Liver (tissue), 9 donors: ENCODE measurements around the gene MAPK8. TPM values are rescaled to one million over a fixed set of nuclear protein-coding genes. Genes with fewer than 3 reads are reported as not detected.

Experiments used
- DNase-seq: peaks from one replicate; pipeline ENCODE4 v3.0.0-alpha.2; 2017; ENCODE audit warnings: low spot score
- H3K27ac ChIP-seq, 2 donors: one replicate each; pipeline ENCODE4 v1.7.0; 2013; ENCODE audit warnings: inconsistent platforms in 2 of 2, low read length in 2 of 2, control low read depth in 1 of 2, low read depth in 1 of 2, mild to moderate bottlenecking in 1 of 2
- H3K27me3 ChIP-seq, 4 donors: one replicate each; pipeline versions ENCODE4 v1.6.1 to v1.7.0; 2013; ENCODE audit warnings: low read length in 3 of 4, inconsistent platforms in 1 of 4, mild to moderate bottlenecking in 1 of 4, moderate library complexity in 1 of 4; ENCODE audit not compliant: control insufficient read depth in 4 of 4, insufficient read depth in 4 of 4
- H3K36me3 ChIP-seq, 4 donors: one replicate each; pipeline versions ENCODE4 v1.6.1 to v1.7.0; 2013; ENCODE audit warnings: low read length in 3 of 4, mild to moderate bottlenecking in 3 of 4, low read depth in 1 of 4, moderate library complexity in 1 of 4; ENCODE audit not compliant: control insufficient read depth in 4 of 4, insufficient read depth in 3 of 4
- H3K4me1 ChIP-seq, 4 donors: one replicate each; pipeline versions ENCODE4 v1.6.1 to v1.7.0; 2013; ENCODE audit warnings: low read length in 3 of 4, mild to moderate bottlenecking in 3 of 4, moderate library complexity in 1 of 4; ENCODE audit not compliant: control insufficient read depth in 4 of 4, insufficient read depth in 4 of 4
- H3K4me3 ChIP-seq, 3 donors: one replicate each; pipeline versions ENCODE4 v1.6.1 to v1.7.0; 2013; ENCODE audit warnings: low read length in 3 of 3, control low read depth in 1 of 3, low read depth in 1 of 3, mild to moderate bottlenecking in 1 of 3
- H3K9ac ChIP-seq, 2 donors: one replicate each; pipeline ENCODE4 v1.7.0; 2013; ENCODE audit warnings: low read length in 2 of 2, mild to moderate bottlenecking in 2 of 2, moderate library complexity in 2 of 2, control low read depth in 1 of 2, low read depth in 1 of 2
- H3K9me3 ChIP-seq, 4 donors: one replicate each; pipeline versions ENCODE4 v1.6.1 to v1.7.0; 2013; ENCODE audit warnings: low read length in 3 of 4; ENCODE audit not compliant: control insufficient read depth in 4 of 4
- ATF3 ChIP-seq: IDR thresholded peaks from 2 replicates; pipeline ENCODE4 v1.6.1; 2016; ENCODE audit warnings: antibody characterized with exemption
- FOXA1 ChIP-seq: IDR thresholded peaks from 2 replicates; pipeline ENCODE4 v1.6.1; 2016; ENCODE audit warnings: antibody characterized with exemption
- FOXA2 ChIP-seq: IDR thresholded peaks from 2 replicates; pipeline ENCODE4 v1.6.1; 2016; ENCODE audit warnings: antibody characterized with exemption
- HNF4A ChIP-seq, 2 donors: conservative IDR thresholded peaks; 2 replicates each; pipeline ENCODE4 v1.6.1; 2016; ENCODE audit warnings: antibody characterized with exemption in 2 of 2, mild to moderate bottlenecking in 2 of 2
- JUND ChIP-seq, 2 donors: IDR thresholded peaks; 2 replicates each; pipeline ENCODE4 v1.6.1; 2016; ENCODE audit warnings: antibody characterized with exemption in 2 of 2
- NR2F2 ChIP-seq: IDR thresholded peaks from 2 replicates; pipeline ENCODE4 v1.6.1; 2016; ENCODE audit warnings: antibody characterized with exemption
- RAD21 ChIP-seq, 2 donors: IDR thresholded peaks; 2 replicates each; pipeline ENCODE4 v1.6.1; 2016; ENCODE audit warnings: antibody characterized with exemption in 2 of 2, mild to moderate bottlenecking in 2 of 2
- REST ChIP-seq: IDR thresholded peaks from 2 replicates; pipeline ENCODE4 v1.6.1; 2016; ENCODE audit warnings: antibody characterized with exemption, mild to moderate bottlenecking
- RXRA ChIP-seq, 2 donors: IDR thresholded peaks; 2 replicates each; pipeline ENCODE4 v1.6.1; 2017 to 2018; ENCODE audit warnings: antibody characterized with exemption in 2 of 2, mild to moderate bottlenecking in 1 of 2
- SP1 ChIP-seq: IDR thresholded peaks from 2 replicates; pipeline ENCODE4 v1.6.1; 2018; ENCODE audit warnings: antibody characterized with exemption, mild to moderate bottlenecking
- YY1 ChIP-seq: IDR thresholded peaks from 2 replicates; pipeline ENCODE4 v1.6.1; 2016; ENCODE audit warnings: antibody characterized with exemption, mild to moderate bottlenecking
- ZBTB33 ChIP-seq: IDR thresholded peaks from 2 replicates; pipeline ENCODE4 v1.6.1; 2016; ENCODE audit warnings: antibody characterized with exemption
- WGBS: extraction: QIAGEN DNeasy Blood & Tissue Kit; methylation state at CpG from one replicate; pipeline ENCODE4 v1.1.7; 2013; 5-methylcytosine and 5-hydroxymethylcytosine counted together
- polyA plus RNA-seq, 2 donors: library from polyadenylated mRNA; stranded (reverse) in 1 of 2; unstranded in 1 of 2; fragments of 200-250 nt in 1 of 2; fragments of >200 nt in 1 of 2; fragmentation: Nextera tagmentation in 1 of 2; extraction: Ambion mirVana in 1 of 2; gene quantifications; one replicate each; pipeline versions ENCODE4 v1.2.1 to v1.2.3, GENCODE V29; 2013 to 2015
- total RNA-seq, 2 donors: library from RNA; depleted of rRNA; stranded (reverse); fragments of >200 nt; gene quantifications; one replicate each; pipeline ENCODE4 v1.2.3, GENCODE V29; 2014
- donor health status: healthy.
- donor health status: healthy.
- donor health status: healthy.
- donor health status: healthy.
- donor health status: healthy.

MAPK8 gene
- total and polyA plus RNA-seq, 4 donors, result 14.9 to 51.6 (median 24.8) TPM

GRCh38 chr10:48384699-48384982 is 78.2 kb downstream of the MAPK8 start:
- Histone ChIP-seq H3K4me3 (no peak overlapping the region), H3K9me3 (no peaks in the 10 kb centered on the region), H3K27me3 (no peaks in the 10 kb centered on the region), H3K9ac (no peak overlapping the region), H3K27ac (no peak overlapping the region), H3K36me3 (no peaks in the 10 kb centered on the region), H3K4me1 (no peaks in the 10 kb centered on the region)
- no peak for DNase-seq
- no peak for TF ChIP-seq FOXA1
- TF ChIP-seq YY1, result no peak
- TF ChIP-seq REST, result no peak

GRCh38 chr10:48389272-48389671 is 82.8 kb downstream of the MAPK8 start:
- TF ChIP-seq RAD21 (IDR thresholded peaks at IDR 0.05), result no peak
- no peak for TF ChIP-seq SP1
- no peak for TF ChIP-seq FOXA1
- TF ChIP-seq ZBTB33, result no peak
- TF ChIP-seq JUND (IDR thresholded peaks at IDR 0.05), result no peak
- TF ChIP-seq RXRA (IDR thresholded peaks at IDR 0.05), result no peak
- TF ChIP-seq NR2F2, result no peak
- no peak for TF ChIP-seq FOXA2
- Histone ChIP-seq H3K9ac (no peak overlapping the region), H3K36me3 (no peaks in the 10 kb centered on the region), H3K27ac (no peak overlapping the region), H3K9me3 (no peaks in the 10 kb centered on the region), H3K27me3 (no peaks in the 10 kb centered on the region), H3K4me3 (no peak overlapping the region), H3K4me1 (no peaks in the 10 kb centered on the region)
- DNase-seq, result no peak
- WGBS, result 96% methylated on average over 2 of the region's 2 CpGs

GRCh38 chr10:48389846-48390557 is 83.5 kb downstream of the MAPK8 start:
- H3K27me3 ChIP-seq, result no peaks in the 10 kb centered on the region
- no peak overlapping the region for H3K4me3 ChIP-seq
- no peak for DNase-seq
- TF ChIP-seq HNF4A (conservative IDR thresholded peaks at IDR 0.05), result peak in 1 of 2 donors; percentile 21
- no peak for TF ChIP-seq ATF3
- H3K27ac ChIP-seq, result no peak overlapping the region
- no peaks in the 10 kb centered on the region for H3K9me3 ChIP-seq
- WGBS, result 75% methylated on average over 2 of the region's 2 CpGs
- H3K4me1 ChIP-seq, result no peaks in the 10 kb centered on the region
- H3K9ac ChIP-seq, result no peak overlapping the region
- no peaks in the 10 kb centered on the region for H3K36me3 ChIP-seq
